PC-3 (cell line): ENCODE data around the gene INSIG1. TPM values are rescaled to one million over a fixed set of nuclear protein-coding genes. Genes with fewer than 3 reads are reported as not detected.

Source experiments
- ATAC-seq: fragments of 200-7000 bp; cut with Tn5 transposase; 2 replicates; pipeline ENCODE4 v1.9.1; 2020; ENCODE audit warnings: mild to moderate bottlenecking, moderate library complexity
- BruUV-seq: library from RNA; stranded (reverse); fragments of 400-500 nt; replicated peaks from 2 replicates; lab custom pipeline; 2021; lab: Mats Ljungman, UMichigan
- CTCF ChIA-PET: fragments of 300-600 bp; sonication (Branson Sonifier 250); formaldehyde crosslinking; loops from one replicate; lab custom pipeline; 2022; ENCODE audit warnings: antibody characterized with exemption; lab: Charles Lee
- POLR2A ChIA-PET: fragments of 300-600 bp; sonication (Branson Sonifier 250); formaldehyde crosslinking; loops from one replicate; lab custom pipeline; 2022; ENCODE audit warnings: antibody characterized with exemption; ENCODE audit not compliant: unreplicated experiment; lab: Charles Lee
- DNase-seq: peaks from one replicate; pipeline ENCODE4 v3.0.0-alpha.2; 2015
- H2AFZ ChIP-seq: fragments of 300-600 bp; sonication (generic); 2 replicates; pipeline ENCODE4 v1.6.0; 2016; ENCODE audit warnings: antibody characterized with exemption, low read length
- H3F3A ChIP-seq: fragments of 300-600 bp; sonication (generic); one replicate; pipeline ENCODE4 v1.6.0; 2017; ENCODE audit warnings: antibody characterized with exemption, low read length, control low read depth, mild to moderate bottlenecking; ENCODE audit not compliant: unreplicated experiment
- H3K27ac ChIP-seq: fragments of 300-600 bp; sonication (generic); 2 replicates; pipeline ENCODE4 v1.5.1; 2016; ENCODE audit warnings: mild to moderate bottlenecking, low read length
- H3K27me3 ChIP-seq: fragments of 300-600 bp; sonication (generic); 2 replicates; pipeline ENCODE4 v1.6.1; 2016; ENCODE audit warnings: low read length, mixed read lengths
- H3K36me3 ChIP-seq: fragments of 300-600 bp; sonication (generic); 2 replicates; pipeline ENCODE4 v1.6.1; 2016; ENCODE audit warnings: low read depth, mixed run types, low read length, mixed read lengths
- H3K4me1 ChIP-seq: fragments of 300-600 bp; sonication (generic); 2 replicates; pipeline ENCODE4 v1.5.1; 2016; ENCODE audit warnings: low read length; ENCODE audit not compliant: insufficient read depth
- H3K4me2 ChIP-seq: fragments of 300-600 bp; sonication (generic); 2 replicates; pipeline ENCODE4 v1.6.0; 2016; ENCODE audit warnings: low read length
- H3K4me3 ChIP-seq: fragments of 300-600 bp; sonication (generic); 2 replicates; pipeline ENCODE4 v1.5.1; 2016; ENCODE audit warnings: mild to moderate bottlenecking, low read length, mixed read lengths
- H3K79me2 ChIP-seq: fragments of 300-600 bp; sonication (generic); 2 replicates; pipeline ENCODE4 v1.6.1; 2017; ENCODE audit warnings: low read length, mixed read lengths
- H3K9ac ChIP-seq: fragments of 300-600 bp; sonication (generic); 2 replicates; pipeline ENCODE4 v1.6.0; 2016; ENCODE audit warnings: mild to moderate bottlenecking, low read length
- H3K9me2 ChIP-seq: fragments of 300-600 bp; sonication (generic); replicated peaks from 2 replicates; pipeline ENCODE4 v1.6.1; 2016; ENCODE audit warnings: mixed run types, low read length, mixed read lengths
- H3K9me3 ChIP-seq: fragments of 300-600 bp; sonication (generic); 2 replicates; pipeline ENCODE4 v1.6.1; 2016; ENCODE audit warnings: low read length, mixed read lengths
- H4K20me1 ChIP-seq: fragments of 300-600 bp; sonication (generic); 2 replicates; pipeline ENCODE4 v1.6.1; 2016; ENCODE audit warnings: low read length, mixed read lengths
- EZH2 ChIP-seq: fragments of 300-600 bp; sonication (generic); IDR thresholded peaks from one replicate; pipeline ENCODE4 v1.6.1; 2017; ENCODE audit warnings: antibody characterized with exemption, mild to moderate bottlenecking, low read length; ENCODE audit not compliant: unreplicated experiment
- EZH2phosphoT487 ChIP-seq: fragments of 300-600 bp; sonication (generic); IDR thresholded peaks from 2 replicates; pipeline ENCODE4 v1.6.1; 2018; ENCODE audit warnings: mild to moderate bottlenecking, antibody characterized with exemption, low read length, borderline replicate concordance
- intact Hi-C: fragments of 100-400 bp; cut with micrococcal nuclease; formaldehyde crosslinking; loops from 2 replicates; pipeline ENCODE4 v1.9.0; 2023
- total RNA-seq: library from RNA; depleted of rRNA; stranded (reverse); fragments of >200 nt; gene quantifications from 2 replicates; pipeline ENCODE4 v1.2.3, GENCODE V29; 2014
- TF ChIP-seq, protein P1 (sequence below): fragments of 300-600 bp; sonication (generic); conservative IDR thresholded peaks from 2 replicates; pipeline ENCODE4 v1.5.1; 2017; ENCODE audit warnings: antibody characterized with exemption, low read depth, mild to moderate bottlenecking, low read length

The INSIG1 gene
- total RNA-seq, 1 experiment from 2014 or later, result 83.3 TPM

GRCh38 chr7:155333346-155334234 lies 35.9 kb downstream of the INSIG1 start:
- Histone ChIP-seq H3K9ac (no peak overlapping the region), H2AFZ (no peak overlapping the region), H3K36me3 (no peaks in the 10 kb centered on the region), H3K4me3 (no peak overlapping the region), H3K4me2 (no peak overlapping the region), H3K27me3 (peaks cover 23% of the 10 kb centered on the region), H3K27ac (no peak overlapping the region), H4K20me1 (no peaks in the 10 kb centered on the region), H3K9me3 (no peaks in the 10 kb centered on the region), H3K9me2 (no peaks in the 10 kb centered on the region), H3K79me2 (no peaks in the 10 kb centered on the region), H3F3A (no peaks in the 10 kb centered on the region), H3K4me1 (no peaks in the 10 kb centered on the region)
- ChIA-PET CTCF (no interaction called here), POLR2A (no interaction called here)
- ATAC-seq, result no peak
- DNase-seq, result no peak
- no TSS peak for BruUV-seq
- intact Hi-C loops, result no loop called here
- TF ChIP-seq, protein P1, sequence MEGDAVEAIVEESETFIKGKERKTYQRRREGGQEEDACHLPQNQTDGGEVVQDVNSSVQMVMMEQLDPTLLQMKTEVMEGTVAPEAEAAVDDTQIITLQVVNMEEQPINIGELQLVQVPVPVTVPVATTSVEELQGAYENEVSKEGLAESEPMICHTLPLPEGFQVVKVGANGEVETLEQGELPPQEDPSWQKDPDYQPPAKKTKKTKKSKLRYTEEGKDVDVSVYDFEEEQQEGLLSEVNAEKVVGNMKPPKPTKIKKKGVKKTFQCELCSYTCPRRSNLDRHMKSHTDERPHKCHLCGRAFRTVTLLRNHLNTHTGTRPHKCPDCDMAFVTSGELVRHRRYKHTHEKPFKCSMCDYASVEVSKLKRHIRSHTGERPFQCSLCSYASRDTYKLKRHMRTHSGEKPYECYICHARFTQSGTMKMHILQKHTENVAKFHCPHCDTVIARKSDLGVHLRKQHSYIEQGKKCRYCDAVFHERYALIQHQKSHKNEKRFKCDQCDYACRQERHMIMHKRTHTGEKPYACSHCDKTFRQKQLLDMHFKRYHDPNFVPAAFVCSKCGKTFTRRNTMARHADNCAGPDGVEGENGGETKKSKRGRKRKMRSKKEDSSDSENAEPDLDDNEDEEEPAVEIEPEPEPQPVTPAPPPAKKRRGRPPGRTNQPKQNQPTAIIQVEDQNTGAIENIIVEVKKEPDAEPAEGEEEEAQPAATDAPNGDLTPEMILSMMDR, result no peak
- TF ChIP-seq EZH2phosphoT487 (no peak), EZH2 (no peak)

DNA sequence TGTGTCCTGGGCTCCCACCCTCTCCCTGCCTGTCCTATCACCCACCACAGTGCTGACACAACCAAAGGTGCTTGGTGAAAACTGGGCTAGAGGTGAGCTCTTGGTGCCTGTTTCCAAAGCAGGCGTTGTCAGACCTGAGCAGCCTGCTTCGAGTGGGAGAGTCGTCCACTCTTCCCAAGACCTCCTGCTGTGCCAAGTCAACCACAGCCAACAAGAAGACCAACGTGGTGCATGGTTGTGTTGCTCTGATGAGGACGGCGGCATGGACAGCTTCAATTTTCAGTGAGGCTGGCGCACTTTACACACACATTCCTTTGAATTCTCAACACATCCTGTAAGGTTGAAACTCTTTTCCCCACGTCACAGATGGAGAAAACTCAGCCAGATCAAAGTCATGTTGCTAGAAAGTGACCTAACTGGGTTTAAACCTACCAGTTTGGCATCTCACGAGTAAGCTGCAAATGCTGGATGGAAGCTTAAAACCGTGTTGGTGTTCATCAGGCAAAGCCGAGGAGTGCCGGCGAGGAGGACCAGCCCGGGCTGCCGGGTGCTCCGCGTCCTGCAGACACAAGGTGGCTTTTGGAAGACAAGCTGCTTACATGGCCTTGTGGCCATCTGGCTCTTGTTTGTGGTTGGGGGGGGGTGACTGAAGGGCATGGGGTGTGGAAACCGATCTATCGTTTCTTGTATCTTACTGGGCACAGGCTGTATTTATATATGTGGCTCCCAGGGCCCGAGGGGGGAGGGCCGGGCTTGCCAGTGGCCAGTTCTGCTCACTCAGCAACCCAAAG lies 39.3 kb downstream of the INSIG1 start:
- TF ChIP-seq, protein P1, result no peak
- TF ChIP-seq EZH2phosphoT487 (no peak), EZH2 (no peak)
- no peak overlapping the region for H3K4me3 ChIP-seq
- no peak overlapping the region for H3K27ac ChIP-seq
- no peaks in the 10 kb centered on the region for H4K20me1 ChIP-seq
- POLR2A ChIA-PET, result no interaction called here
- no peaks in the 10 kb centered on the region for H3K79me2 ChIP-seq
- no peak overlapping the region for H3K4me2 ChIP-seq
- DNase-seq (no peak), ATAC-seq (no peak)
- H3K9ac ChIP-seq, result no peak overlapping the region
- no peaks in the 10 kb centered on the region for H3K9me2 ChIP-seq
- no TSS peak for BruUV-seq
- no peaks in the 10 kb centered on the region for H3K9me3 ChIP-seq
- CTCF ChIA-PET, result interaction anchor here (1.1 kb wide), 1 partner anchor 410 kb away, joined by 3 read pairs; no protein-coding TSS in a partner anchor
- H2AFZ ChIP-seq, result no peak overlapping the region
- H3K27me3 ChIP-seq, result peaks cover 41% of the 10 kb centered on the region
- H3F3A ChIP-seq, result no peaks in the 10 kb centered on the region
- intact Hi-C loops, result no loop called here
- no peaks in the 10 kb centered on the region for H3K36me3 ChIP-seq
- H3K4me1 ChIP-seq, result no peaks in the 10 kb centered on the region
